Mucosa of gallbladder (tissue), 1 donor: ENCODE measurements around the gene GARIN3. TPM values are rescaled to one million over a fixed set of nuclear protein-coding genes. Genes with fewer than 3 reads are reported as not detected.
"Not testable (repeated sequence)": the region's sequence is repeated elsewhere in the genome, so short reads cannot be mapped to it uniquely, and the experiment has no call there.

ENCODE experiments used
- DNase-seq: peaks from one replicate; pipeline ENCODE4 v3.0.0-alpha.2; 2020; ENCODE audit warnings: low spot score
- total RNA-seq: library from RNA; stranded (reverse); gene quantifications from one replicate; pipeline ENCODE4 v1.2.1, GENCODE V29; 2021
- donor health status: DM: no; HTN: no; CAD: no.

Gene GARIN3
- not detected for total RNA-seq

- DNase-seq: no peak
Measured at GRCh38 chr5:157166214-157167213, at the start of gene GARIN3. Gene GARIN3 (minus strand): TSS chr5:157166264. CDS start chr5:157166168, 96 bp downstream.

- no peak for DNase-seq
Measured at GRCh38 chr5:157215514-157216167, 49.6 kb upstream of the GARIN3 start.

- no peak for DNase-seq
Measured at GRCh38 chr5:157214861-157215513, 48.9 kb upstream of the GARIN3 start.

GRCh38 chr5:157214415-157214814 lies 48.4 kb upstream of the GARIN3 start:
- DNase-seq: no peak

GRCh38 chr5:157213527-157214243 lies 47.6 kb upstream of the GARIN3 start:
- DNase-seq: no peak

GRCh38 chr5:157212307-157212706 lies 46.2 kb upstream of the GARIN3 start:
- no peak for DNase-seq

- not testable (repeated sequence) for DNase-seq
Measured at GRCh38 chr5:157210652-157211051, 44.6 kb upstream of the GARIN3 start.

- DNase-seq: no peak
Measured at GRCh38 chr5:157205708-157206107, 39.6 kb upstream of the GARIN3 start.

GRCh38 chr5:157204765-157205164 lies 38.7 kb upstream of the GARIN3 start:
- DNase-seq: no peak

- no peak for DNase-seq
Measured at GRCh38 chr5:157203417-157203816, 37.4 kb upstream of the GARIN3 start.

- DNase-seq: no peak
Measured at GRCh38 chr5:157201857-157202256, 35.8 kb upstream of the GARIN3 start.

GRCh38 chr5:157198277-157198986 lies 32.4 kb upstream of the GARIN3 start:
- DNase-seq: no peak

GRCh38 chr5:157197086-157197485 lies 31.0 kb upstream of the GARIN3 start:
- DNase-seq: no peak

- no peak for DNase-seq
Measured at GRCh38 chr5:157196045-157196444, 30.0 kb upstream of the GARIN3 start.

GRCh38 chr5:157193699-157194424 lies 27.8 kb upstream of the GARIN3 start:
- no peak for DNase-seq

GRCh38 chr5:157189223-157189622 lies 23.2 kb upstream of the GARIN3 start:
- no peak for DNase-seq

- no peak for DNase-seq
Measured at GRCh38 chr5:157188270-157188669, 22.2 kb upstream of the GARIN3 start.

- no peak for DNase-seq
Measured at GRCh38 chr5:157187046-157187754, 21.1 kb upstream of the GARIN3 start.

GRCh38 chr5:157186309-157187045 lies 20.4 kb upstream of the GARIN3 start:
- no peak for DNase-seq
